ENCODE results near the gene ZBTB7A. TPM values are rescaled to one million over a fixed set of nuclear protein-coding genes. Genes with fewer than 3 reads are reported as not detected.

The ZBTB7A gene
- total RNA-seq, 1 donor from 2014 or later: 21.0 TPM

- Mint-ChIP-seq H3K36me3 (no peaks in the 10 kb centered on the region), H3K27me3 (no peaks in the 10 kb centered on the region), H3K4me1 (ENCODE audit: unreplicated experiment) (peaks cover 4% of the 10 kb centered on the region), H3K4me3 (no peak overlapping the region), H3K27ac (peak overlapping the region; percentile 85), H3K9me3 (no peaks in the 10 kb centered on the region)
- no peak for TF ChIP-seq CTCF (conservative IDR thresholded peaks at IDR 0.05)
- DNase-seq (ENCODE audit: extremely low spot score, unreplicated experiment): no peak
Observed at GRCh38 chr19:4061178-4061682, 5.5 kb downstream of the ZBTB7A start.

GRCh38 chr19:4060621-4061177 lies 6.0 kb downstream of the ZBTB7A start:
- no peak for TF ChIP-seq CTCF (conservative IDR thresholded peaks at IDR 0.05)
- H3K9me3 Mint-ChIP-seq: no peaks in the 10 kb centered on the region
- H3K4me1 Mint-ChIP-seq (ENCODE audit: unreplicated experiment): peaks cover 4% of the 10 kb centered on the region
- no peak for DNase-seq (ENCODE audit: extremely low spot score, unreplicated experiment)
- H3K27me3 Mint-ChIP-seq: no peaks in the 10 kb centered on the region
- H3K4me3 Mint-ChIP-seq: no peak overlapping the region
- H3K27ac Mint-ChIP-seq: no peak overlapping the region
- H3K36me3 Mint-ChIP-seq: no peaks in the 10 kb centered on the region

- no peak for DNase-seq (ENCODE audit: extremely low spot score, unreplicated experiment)
Observed at GRCh38 chr19:4059891-4060620, 6.6 kb downstream of the ZBTB7A start.

GRCh38 chr19:4059453-4059871 lies 7.2 kb downstream of the ZBTB7A start:
- no peaks in the 10 kb centered on the region for H3K36me3 Mint-ChIP-seq
- H3K27me3 Mint-ChIP-seq: no peaks in the 10 kb centered on the region
- TF ChIP-seq CTCF (conservative IDR thresholded peaks at IDR 0.05): no peak
- DNase-seq (ENCODE audit: extremely low spot score, unreplicated experiment): no peak
- H3K27ac Mint-ChIP-seq: no peak overlapping the region
- H3K4me1 Mint-ChIP-seq (ENCODE audit: unreplicated experiment): peaks cover 4% of the 10 kb centered on the region
- no peaks in the 10 kb centered on the region for H3K9me3 Mint-ChIP-seq
- no peak overlapping the region for H3K4me3 Mint-ChIP-seq

More at GRCh38 chr19:4059891-4060620, 6.6 kb downstream of the ZBTB7A start:
- Mint-ChIP-seq H3K9me3 (no peaks in the 10 kb centered on the region), H3K4me1 (ENCODE audit: unreplicated experiment) (peaks cover 4% of the 10 kb centered on the region), H3K27ac (no peak overlapping the region), H3K36me3 (no peaks in the 10 kb centered on the region), H3K4me3 (no peak overlapping the region), H3K27me3 (no peaks in the 10 kb centered on the region)
- TF ChIP-seq CTCF (conservative IDR thresholded peaks at IDR 0.05): no peak

- no peaks in the 10 kb centered on the region for H3K27me3 Mint-ChIP-seq
Observed at GRCh38 chr19:4058693-4059452, 7.8 kb downstream of the ZBTB7A start.

More at GRCh38 chr19:4058693-4059452, 7.8 kb downstream of the ZBTB7A start:
- Mint-ChIP-seq H3K36me3 (no peaks in the 10 kb centered on the region), H3K4me3 (no peak overlapping the region), H3K9me3 (no peaks in the 10 kb centered on the region), H3K27ac (no peak overlapping the region), H3K4me1 (ENCODE audit: unreplicated experiment) (peaks cover 3% of the 10 kb centered on the region)
- no peak for DNase-seq (ENCODE audit: extremely low spot score, unreplicated experiment)
- no peak for TF ChIP-seq CTCF (conservative IDR thresholded peaks at IDR 0.05)

Data from type B pancreatic cell (in vitro differentiated cells).